Measurements from ENCODE around the gene RNF8. TPM values are rescaled to one million over a fixed set of nuclear protein-coding genes. Genes with fewer than 3 reads are reported as not detected.

RNF8 gene
- total RNA-seq, 4 donors from 2014 or later: 8.0 to 18.4 (median 16.0) TPM

GRCh38 chr6:37317312-37318038 lies 36.3 kb upstream of the RNF8 start:
- intact Hi-C loops (cut with DNase I): no loop called here
- H3K36me3 ChIP-seq: peaks cover 66% of the 10 kb centered on the region in 2 donors

GRCh38 chr6:37319156-37319555 lies 34.6 kb upstream of the RNF8 start:
- H3K36me3 ChIP-seq: peaks cover 51 to 52% of the 10 kb centered on the region in 2 donors

More at GRCh38 chr6:37317312-37318038, 36.3 kb upstream of the RNF8 start:
- no peaks in the 10 kb centered on the region for H3K4me1 ChIP-seq
- WGBS, 2 donors: 94 to 95% methylated on average over 5 of the region's 5 CpGs
- TF ChIP-seq CTCF (IDR thresholded peaks at IDR 0.05) (no peak), POLR2A (IDR thresholded peaks at IDR 0.05) (no peak)
- H3K27me3 ChIP-seq: no peaks in the 10 kb centered on the region
- H3K9me3 ChIP-seq: no peaks in the 10 kb centered on the region
- DNase-seq: no peak
- H3K27ac ChIP-seq: no peak overlapping the region
- H3K4me3 ChIP-seq (replicated peaks in 1 of 3): no peak overlapping the region

GRCh38 chr6:37319856-37320480 lies 33.8 kb upstream of the RNF8 start:
- Histone ChIP-seq H3K4me1 (peaks cover 0 to 5% of the 10 kb centered on the region in 2 donors), H3K4me3 (replicated peaks in 1 of 3) (no peak overlapping the region), H3K9me3 (no peaks in the 10 kb centered on the region), H3K36me3 (peaks cover 45 to 46% of the 10 kb centered on the region in 2 donors), H3K27ac (no peak overlapping the region), H3K27me3 (no peaks in the 10 kb centered on the region)
- no peak for DNase-seq
- WGBS, 2 donors: 92 to 95% methylated on average over 4 of the region's 4 CpGs
- intact Hi-C loops (cut with DNase I): no loop called here
- no peak for TF ChIP-seq POLR2A (IDR thresholded peaks at IDR 0.05)
- TF ChIP-seq CTCF (IDR thresholded peaks at IDR 0.05): no peak

More at GRCh38 chr6:37319156-37319555, 34.6 kb upstream of the RNF8 start:
- no peak overlapping the region for H3K27ac ChIP-seq
- WGBS, 2 donors: 83 to 97% methylated on average over 3 of the region's 3 CpGs
- intact Hi-C loops (cut with DNase I): no loop called here
- DNase-seq: no peak
- no peaks in the 10 kb centered on the region for H3K27me3 ChIP-seq
- TF ChIP-seq CTCF (IDR thresholded peaks at IDR 0.05) (no peak), POLR2A (IDR thresholded peaks at IDR 0.05) (no peak)
- H3K4me1 ChIP-seq: peaks cover 0 to 5% of the 10 kb centered on the region in 2 donors
- no peak overlapping the region for H3K4me3 ChIP-seq (replicated peaks in 1 of 3)
- H3K9me3 ChIP-seq: no peaks in the 10 kb centered on the region

GRCh38 chr6:37320646-37321045 lies 33.1 kb upstream of the RNF8 start:
- no peak overlapping the region for H3K27ac ChIP-seq
- intact Hi-C loops (cut with DNase I): no loop called here
- no peak for TF ChIP-seq POLR2A (IDR thresholded peaks at IDR 0.05)
- no peak for TF ChIP-seq CTCF (IDR thresholded peaks at IDR 0.05)
- H3K36me3 ChIP-seq: peaks cover 39 to 41% of the 10 kb centered on the region in 2 donors
- no peak overlapping the region for H3K4me3 ChIP-seq (replicated peaks in 1 of 3)
- H3K27me3 ChIP-seq: no peaks in the 10 kb centered on the region
- WGBS, 2 donors: 85 to 89% methylated on average over 8 of the region's 8 CpGs
- H3K9me3 ChIP-seq: no peaks in the 10 kb centered on the region
- no peak for DNase-seq
- H3K4me1 ChIP-seq: peaks cover 0 to 5% of the 10 kb centered on the region in 2 donors

- Histone ChIP-seq H3K27me3 (no peaks in the 10 kb centered on the region), H3K36me3 (peaks cover 35 to 41% of the 10 kb centered on the region in 2 donors), H3K9me3 (no peaks in the 10 kb centered on the region), H3K27ac (no peak overlapping the region), H3K4me1 (peaks cover 0 to 5% of the 10 kb centered on the region in 2 donors), H3K4me3 (replicated peaks in 1 of 3) (no peak overlapping the region)
- no peak for DNase-seq
- TF ChIP-seq CTCF (IDR thresholded peaks at IDR 0.05): no peak
- no peak for TF ChIP-seq POLR2A (IDR thresholded peaks at IDR 0.05)
- intact Hi-C loops (cut with DNase I): no loop called here
Measured at GRCh38 chr6:37321101-37321500, 32.7 kb upstream of the RNF8 start.
